Thyroid gland (tissue), 4 donors: ENCODE results near the gene HIC1. TPM values are rescaled to one million over a fixed set of nuclear protein-coding genes. Genes with fewer than 3 reads are reported as not detected.
A peak's percentile ranks its signal among the peaks of the same experiment; 100 is the strongest.

Source experiments
- DNase-seq, 2 donors: peaks; one replicate each; pipeline ENCODE4 v3.0.0-alpha.2; 2019
- H3K27ac ChIP-seq, 3 donors: fragments of 200-600 bp; sonication (generic); 1 replicate in 2 of 3; 2 replicates in 1 of 3; pipeline ENCODE4 v1.5.1; 2016 to 2019; ENCODE audit warnings: mild to moderate bottlenecking in 1 of 3, moderate library complexity in 1 of 3
- H3K27me3 ChIP-seq: fragments of 200-600 bp; sonication (generic); one replicate; pipeline ENCODE4 v1.5.1; 2019
- H3K36me3 ChIP-seq, 2 donors: fragments of 200-600 bp; sonication (generic); one replicate each; pipeline ENCODE4 v1.5.1; 2016 to 2019
- H3K4me1 ChIP-seq, 2 donors: fragments of 200-600 bp; sonication (generic); one replicate each; pipeline ENCODE4 v1.5.1; 2017 to 2019
- H3K4me3 ChIP-seq, 3 donors: fragments of 200-600 bp; sonication (generic); replicated peaks in 1 of 3; 1 replicate in 2 of 3; 2 replicates in 1 of 3; pipeline ENCODE4 v1.5.1; 2016; ENCODE audit warnings: mild to moderate bottlenecking in 1 of 3
- H3K9me3 ChIP-seq: fragments of 200-600 bp; sonication (generic); one replicate; pipeline ENCODE4 v1.5.1; 2017
- POLR2A ChIP-seq, 2 donors: fragments of 450-650 bp; IDR thresholded peaks; one replicate each; pipeline ENCODE4 v1.6.1; 2017; ENCODE audit warnings: antibody characterized with exemption in 2 of 2, mild to moderate bottlenecking in 2 of 2, moderate library complexity in 1 of 2
- WGBS, 2 donors: methylation state at CpG; one replicate each; pipeline ENCODE4 v1.1.5; 2017; 5-methylcytosine and 5-hydroxymethylcytosine counted together
- intact Hi-C: fragments of 100-400 bp; cut with DNase I; formaldehyde crosslinking; loops from one replicate; pipeline ENCODE4 v1.15.1; 2023
- microRNA counts, 2 donors: library from miRNA; unstranded; fragments of <30 nt; microRNA quantifications; one replicate each; lab custom pipeline; 2016 to 2017
- microRNA-seq: library from miRNA; unstranded; fragments of <30 nt; microRNA quantifications from one replicate; pipeline ENCODE4, GENCODE V29; 2016
- small RNA-seq: library from RNA; depleted of rRNA; stranded (forward); fragments of <200 nt; gene quantifications from one replicate; pipeline ENCODE3, GENCODE V24; 2016
- total RNA-seq, 4 donors: library from RNA; depleted of rRNA; stranded (reverse); fragments of >200 nt; gene quantifications; one replicate each; pipeline ENCODE4 v1.2.3, GENCODE V29; 2016
- TF ChIP-seq, protein P1 (sequence below), 6 experiments: fragments of 200-600 bp in 3 of 6; fragments of 450-650 bp in 3 of 6; sonication (generic) in 3 of 6; IDR thresholded peaks; one replicate each; pipeline ENCODE4 v1.5.1; 2016 to 2019; ENCODE audit warnings: antibody characterized with exemption in 6 of 6, mild to moderate bottlenecking in 2 of 6, inconsistent platforms in 1 of 6, moderate library complexity in 1 of 6

Gene HIC1
- total RNA-seq, 4 donors from 2014 or later: 13.3 to 23.2 (median 18.3) TPM

DNA sequence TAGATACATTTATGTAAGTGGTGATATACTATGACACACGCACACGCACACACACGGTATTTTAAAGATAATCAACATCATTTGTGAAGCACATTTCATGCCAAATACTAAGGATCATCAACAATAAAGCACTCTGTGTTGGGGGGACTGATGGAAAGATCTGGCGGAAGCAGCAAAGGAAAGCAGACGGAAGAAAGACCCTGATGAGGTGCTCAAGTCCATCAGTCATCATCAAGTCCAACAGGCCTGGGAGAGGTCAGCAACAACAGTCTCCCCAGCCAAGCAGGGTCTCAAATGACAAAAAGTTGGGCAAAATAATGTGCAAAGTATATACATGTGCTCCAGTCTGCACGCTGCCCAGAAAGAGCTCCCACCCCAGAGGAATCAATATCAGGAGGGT is 55.5 kb downstream of the HIC1 start:
- TF ChIP-seq, protein P1, sequence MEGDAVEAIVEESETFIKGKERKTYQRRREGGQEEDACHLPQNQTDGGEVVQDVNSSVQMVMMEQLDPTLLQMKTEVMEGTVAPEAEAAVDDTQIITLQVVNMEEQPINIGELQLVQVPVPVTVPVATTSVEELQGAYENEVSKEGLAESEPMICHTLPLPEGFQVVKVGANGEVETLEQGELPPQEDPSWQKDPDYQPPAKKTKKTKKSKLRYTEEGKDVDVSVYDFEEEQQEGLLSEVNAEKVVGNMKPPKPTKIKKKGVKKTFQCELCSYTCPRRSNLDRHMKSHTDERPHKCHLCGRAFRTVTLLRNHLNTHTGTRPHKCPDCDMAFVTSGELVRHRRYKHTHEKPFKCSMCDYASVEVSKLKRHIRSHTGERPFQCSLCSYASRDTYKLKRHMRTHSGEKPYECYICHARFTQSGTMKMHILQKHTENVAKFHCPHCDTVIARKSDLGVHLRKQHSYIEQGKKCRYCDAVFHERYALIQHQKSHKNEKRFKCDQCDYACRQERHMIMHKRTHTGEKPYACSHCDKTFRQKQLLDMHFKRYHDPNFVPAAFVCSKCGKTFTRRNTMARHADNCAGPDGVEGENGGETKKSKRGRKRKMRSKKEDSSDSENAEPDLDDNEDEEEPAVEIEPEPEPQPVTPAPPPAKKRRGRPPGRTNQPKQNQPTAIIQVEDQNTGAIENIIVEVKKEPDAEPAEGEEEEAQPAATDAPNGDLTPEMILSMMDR (IDR thresholded peaks at IDR 0.05): no peak
- TF ChIP-seq POLR2A (IDR thresholded peaks at IDR 0.05): no peak
- 93 to 94% methylated on average over 6 of the region's 6 CpGs for WGBS, 2 donors
- Histone ChIP-seq H3K36me3 (no peaks in the 10 kb centered on the region), H3K9me3 (no peaks in the 10 kb centered on the region), H3K27me3 (no peaks in the 10 kb centered on the region), H3K4me3 (no peak overlapping the region), H3K27ac (peak overlapping the region in 2 of 3 donors; percentile 57 to 66), H3K4me1 (peaks cover 46 to 48% of the 10 kb centered on the region in 2 donors)
- intact Hi-C loops: no loop called here
- no peak for DNase-seq

DNA sequence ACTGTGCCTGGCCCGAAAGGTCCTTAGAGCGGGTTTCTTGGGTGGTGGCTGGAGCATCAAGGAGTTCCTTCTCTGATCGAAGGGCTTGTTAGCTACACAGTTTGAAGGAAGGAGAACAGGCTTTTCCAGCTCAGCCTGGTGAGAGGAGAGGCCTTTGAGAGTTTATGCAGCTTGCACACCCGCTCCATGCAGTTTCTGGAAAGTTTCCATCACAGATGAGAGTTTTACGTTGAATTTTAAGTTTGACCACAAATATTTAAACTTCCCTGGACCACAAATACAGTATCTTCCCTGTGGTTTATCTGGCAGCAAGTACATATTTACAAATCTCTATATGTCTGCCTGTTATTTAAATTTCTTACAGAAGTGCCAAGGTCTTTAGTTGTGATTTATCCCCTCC is 56.8 kb downstream of the HIC1 start:
- intact Hi-C loops: no loop called here
- no peaks in the 10 kb centered on the region for H3K9me3 ChIP-seq
- no peaks in the 10 kb centered on the region for H3K27me3 ChIP-seq
- H3K4me3 ChIP-seq: no peak overlapping the region
- H3K36me3 ChIP-seq: no peaks in the 10 kb centered on the region
- DNase-seq: peak; percentile 71 to 74
- peaks cover 37 to 38% of the 10 kb centered on the region in 2 donors for H3K4me1 ChIP-seq
- TF ChIP-seq, protein P1 (IDR thresholded peaks at IDR 0.05): no peak
- TF ChIP-seq POLR2A (IDR thresholded peaks at IDR 0.05): no peak
- H3K27ac ChIP-seq: peak overlapping the region in 2 of 3 donors; percentile 57 to 66
- 32 to 70% methylated on average over 5 of the region's 5 CpGs for WGBS, 2 donors

MicroRNAs encoded within 50 kb of the gene (microRNA counts, 767-probe panel; counts per million panel counts)
- microRNA hsa-miR-132-3p (lab: Ali Mortazavi, UCI) (2,738 to 4,752 counts per million in 2 donors), microRNA hsa-miR-212-3p (lab: Ali Mortazavi, UCI) (0 counts per million in 2 donors)

Small RNAs within 50 kb of the gene (microRNA-seq; reads per million reads assigned to microRNA genes)
- gene MIR132 (612 reads per million, percentile 72 among the genes with 10 or more reads in this experiment), gene MIR212 (17.6 reads per million, percentile 34 among the genes with 10 or more reads in this experiment)

Small RNAs within 50 kb of the gene (small RNA-seq; reads per million reads assigned to genes)
- gene AC090617.6 (not detected), gene AC090617.9 (not detected), gene MIR132 (1.4 reads per million, percentile 37 among the genes with 10 or more reads in this experiment), gene MIR212 (not detected), gene OVCA2 (not detected)

Other genes with a start within 250 kb of the HIC1 start
- gene SMYD4, start 225.2 kb upstream of the HIC1 start, total RNA-seq: 10 to 100 TPM; 19.3 to 21.9 (median 20.4) TPM
- gene RPA1, start 225.1 kb upstream of the HIC1 start, total RNA-seq: 10 to 100 TPM; 24.0 to 37.2 (median 26.4) TPM
- 1 to 10 TPM; 1.6 to 4.9 (median 2.5) TPM for gene RTN4RL1, start 29.8 kb upstream of the HIC1 start, total RNA-seq
- 10 to 100 TPM; 41.6 to 61.1 (median 49.3) TPM for gene DPH1, start 24.9 kb upstream of the HIC1 start, total RNA-seq
- 10 to 100 TPM; 37.6 to 54.1 (median 47.3) TPM for gene OVCA2, start 13.1 kb upstream of the HIC1 start, total RNA-seq
- 10 to 100 TPM; 26.0 to 35.9 (median 32.9) TPM for gene SMG6, start 248.7 kb downstream of the HIC1 start, total RNA-seq
- 10 to 100 TPM; 12.3 to 31.7 (median 24.1) TPM for gene SRR, start 248.8 kb downstream of the HIC1 start, total RNA-seq